CD14-positive monocyte (primary cell): Measurements from ENCODE around the gene ACOT7. TPM values are rescaled to one million over a fixed set of nuclear protein-coding genes. Genes with fewer than 3 reads are reported as not detected.
A peak's percentile ranks its signal among the peaks of the same experiment; 100 is the strongest.

Experiments used
- DNase-seq, 3 donors: peaks; one replicate each; pipeline ENCODE4 v3.0.0-alpha.2; 2011 to 2022
- H2AFZ ChIP-seq: 2 replicates; pipeline ENCODE4 v1.6.0; 2012; ENCODE audit warnings: mild to moderate bottlenecking, low read depth, low read length, inconsistent platforms; ENCODE audit not compliant: insufficient read depth, poor library complexity, severe bottlenecking
- H3K27ac ChIP-seq, 2 donors: 1 replicate in 1 of 2; 2 replicates in 1 of 2; pipeline ENCODE4 v1.5.1; 2012 to 2013; ENCODE audit warnings: low read length in 2 of 2, control low read depth in 1 of 2, inconsistent platforms in 1 of 2, low read depth in 1 of 2, mild to moderate bottlenecking in 1 of 2
- H3K27me3 ChIP-seq, 2 donors: one replicate each; pipeline versions ENCODE4 v1.6.0 to v1.6.1; 2011 to 2013; ENCODE audit warnings: low read length in 2 of 2; ENCODE audit not compliant: control insufficient read depth in 2 of 2, insufficient read depth in 2 of 2
- H3K36me3 ChIP-seq, 2 donors: replicated peaks in 1 of 2; 1 replicate in 1 of 2; 2 replicates in 1 of 2; pipeline versions ENCODE4 v1.5.1 to v1.6.1; 2012 to 2013; ENCODE audit warnings: low read length in 2 of 2, control low read depth in 1 of 2, inconsistent platforms in 1 of 2, mild to moderate bottlenecking in 1 of 2; ENCODE audit not compliant: insufficient read depth in 2 of 2, control insufficient read depth in 1 of 2
- H3K4me1 ChIP-seq, 2 donors: 1 replicate in 1 of 2; 2 replicates in 1 of 2; pipeline versions ENCODE4 v1.5.1 to v1.6.1; 2012 to 2013; ENCODE audit warnings: low read length in 2 of 2, control low read depth in 1 of 2, inconsistent platforms in 1 of 2, mild to moderate bottlenecking in 1 of 2, moderate library complexity in 1 of 2; ENCODE audit not compliant: insufficient read depth in 2 of 2, control insufficient read depth in 1 of 2
- H3K4me2 ChIP-seq: replicated peaks from 2 replicates; pipeline ENCODE3; 2012; ENCODE audit warnings: low read length, moderate library complexity, mild to moderate bottlenecking; ENCODE audit not compliant: poor library complexity, severe bottlenecking; ENCODE audit errors: extremely low read depth
- H3K4me3 ChIP-seq, 3 experiments: fragments of 200-600 bp in 1 of 3; sonication (generic) in 1 of 3; replicated peaks in 1 of 3; 1 replicate in 2 of 3; 2 replicates in 1 of 3; pipeline ENCODE4 v1.5.1; 2011 to 2013; ENCODE audit warnings: low read length in 3 of 3, mild to moderate bottlenecking in 3 of 3, control low read depth in 2 of 3, low read depth in 2 of 3, inconsistent platforms in 1 of 3, moderate library complexity in 1 of 3
- H3K79me2 ChIP-seq: 2 replicates; pipeline ENCODE4 v1.6.0; 2012; ENCODE audit warnings: mild to moderate bottlenecking, control low read depth, inconsistent platforms, low read length, moderate library complexity; ENCODE audit not compliant: insufficient read depth
- H3K9ac ChIP-seq: 2 replicates; pipeline ENCODE4 v1.6.0; 2017; ENCODE audit warnings: low read length, mild to moderate bottlenecking; ENCODE audit not compliant: insufficient read depth, poor library complexity, severe bottlenecking
- H3K9me3 ChIP-seq, 2 donors: replicated peaks in 1 of 2; 1 replicate in 1 of 2; 2 replicates in 1 of 2; pipeline versions ENCODE4 v1.5.1 to v1.6.1; 2012 to 2013; ENCODE audit warnings: low read length in 2 of 2, control low read depth in 1 of 2; ENCODE audit not compliant: control insufficient read depth in 1 of 2, insufficient read depth in 1 of 2
- H4K20me1 ChIP-seq: 2 replicates; pipeline ENCODE4 v1.6.0; 2012; ENCODE audit warnings: mild to moderate bottlenecking, low read length, control low read depth, moderate library complexity; ENCODE audit not compliant: insufficient read depth
- H3K27ac Mint-ChIP-seq, 7 donors: one replicate each; pipeline ENCODE4 v1.8.0; 2020; ENCODE audit warnings: mild to moderate bottlenecking in 7 of 7, mixed read lengths in 7 of 7, moderate library complexity in 6 of 7, inconsistent platforms in 2 of 7
- H3K27me3 Mint-ChIP-seq, 3 donors: one replicate each; pipeline ENCODE4 v1.8.0; 2021 to 2022; ENCODE audit warnings: low read depth in 3 of 3, mild to moderate bottlenecking in 3 of 3, mixed read lengths in 3 of 3, moderate library complexity in 3 of 3, inconsistent platforms in 1 of 3
- H3K36me3 Mint-ChIP-seq, 2 donors: one replicate each; pipeline ENCODE4 v1.8.0; 2020; ENCODE audit warnings: mixed read lengths in 2 of 2, inconsistent platforms in 1 of 2, mild to moderate bottlenecking in 1 of 2
- H3K4me1 Mint-ChIP-seq: one replicate; pipeline ENCODE4 v1.8.0; 2020; ENCODE audit warnings: mild to moderate bottlenecking, mixed read lengths
- H3K4me3 Mint-ChIP-seq, 2 donors: one replicate each; pipeline ENCODE4 v1.8.0; 2020; ENCODE audit warnings: mild to moderate bottlenecking in 2 of 2, mixed read lengths in 2 of 2, moderate library complexity in 1 of 2
- H3K9me3 Mint-ChIP-seq, 7 donors: one replicate each; pipeline ENCODE4 v1.8.0; 2020 to 2022; ENCODE audit warnings: mixed read lengths in 7 of 7, mild to moderate bottlenecking in 6 of 7, moderate library complexity in 6 of 7, inconsistent platforms in 2 of 7
- CTCF ChIP-seq: fragments of 200-600 bp; IDR thresholded peaks from one replicate; pipeline ENCODE4 v1.8.0; 2022; ENCODE audit warnings: antibody characterized with exemption, mild to moderate bottlenecking
- WGBS: methylation state at CpG from one replicate; pipeline ENCODE4 v1.1.5; 2013; ENCODE audit warnings: missing lambda C conversion rate; ENCODE audit not compliant: insufficient coverage; 5-methylcytosine and 5-hydroxymethylcytosine counted together
- intact Hi-C, 2 donors: fragments of 100-400 bp; cut with micrococcal nuclease; formaldehyde crosslinking; loops; one replicate each; pipeline versions ENCODE4 v1.15.0 to v1.15.1; 2023
- polyA plus RNA-seq, 3 donors: library from polyadenylated mRNA; depleted of rRNA in 1 of 3; unstranded in 2 of 3; stranded (reverse) in 1 of 3; fragments of 300-500 nt in 2 of 3; fragments of >200 nt in 1 of 3; fragmentation: Illumina TruSeq in 2 of 3; gene quantifications; 1 replicate in 2 of 3; 2 replicates in 1 of 3; pipeline ENCODE4 v1.2.3, GENCODE V29; 2012 to 2021

Gene ACOT7
- polyA plus RNA-seq, 3 donors = 0.63 to 4.3 (median 1.4) TPM

GRCh38 chr1:6282577-6283270 lies 110.8 kb downstream of the ACOT7 start:
- Histone ChIP-seq H3K36me3 (no peaks in the 10 kb centered on the region), H3K4me2 (no peak overlapping the region), H3K4me3 (no peak overlapping the region), H3K9ac (no peak overlapping the region), H3K79me2 (no peaks in the 10 kb centered on the region), H3K4me1 (no peaks in the 10 kb centered on the region), H2AFZ (no peak overlapping the region), H3K27me3 (no peaks in the 10 kb centered on the region), H3K9me3 (no peaks in the 10 kb centered on the region), H3K27ac (no peak overlapping the region), H4K20me1 (no peaks in the 10 kb centered on the region)
- peaks cover 0 to 2% (median 0%) of the 10 kb centered on the region in 3 donors for H3K27me3 Mint-ChIP-seq
- H3K27ac Mint-ChIP-seq = no peak overlapping the region
- WGBS = 99% methylated on average over 9 of the region's 17 CpGs
- H3K36me3 Mint-ChIP-seq = no peaks in the 10 kb centered on the region
- intact Hi-C loops = no loop called here
- H3K9me3 Mint-ChIP-seq = no peaks in the 10 kb centered on the region
- TF ChIP-seq CTCF = no peak
- no peaks in the 10 kb centered on the region for H3K4me1 Mint-ChIP-seq
- no peak overlapping the region for H3K4me3 Mint-ChIP-seq
- DNase-seq = no peak

GRCh38 chr1:6281511-6282402 lies 111.8 kb downstream of the ACOT7 start:
- Histone ChIP-seq H3K9ac (no peak overlapping the region), H3K36me3 (no peaks in the 10 kb centered on the region), H4K20me1 (no peaks in the 10 kb centered on the region), H3K4me3 (no peak overlapping the region), H3K79me2 (no peaks in the 10 kb centered on the region), H3K27ac (no peak overlapping the region), H3K9me3 (no peaks in the 10 kb centered on the region), H3K4me1 (no peaks in the 10 kb centered on the region), H3K27me3 (no peaks in the 10 kb centered on the region), H2AFZ (no peak overlapping the region), H3K4me2 (no peak overlapping the region)
- Mint-ChIP-seq H3K27me3 (peaks cover 0 to 2% (median 0%) of the 10 kb centered on the region in 3 donors), H3K4me1 (no peaks in the 10 kb centered on the region), H3K27ac (peak overlapping the region in 2 of 7 donors; percentile 41 to 42), H3K36me3 (no peaks in the 10 kb centered on the region), H3K4me3 (no peak overlapping the region), H3K9me3 (no peaks in the 10 kb centered on the region)
- WGBS = 92% methylated on average over 18 of the region's 19 CpGs
- intact Hi-C loops = no loop called here
- no peak for DNase-seq
- TF ChIP-seq CTCF = no peak
